GM13977 (cell line): ENCODE data around the gene GPRIN2.

ENCODE experiments used
- DNase-seq: peaks from one replicate; pipeline ENCODE4 v3.0.0; 2012; ENCODE audit warnings: low spot score
- in situ Hi-C: fragments of 300-500 bp; cut with MboI; formaldehyde crosslinking; loops from one replicate; pipeline ENCODE4 v1.12.0; 2022; ENCODE audit warnings: low sequenced_read_pairs, low pct_unique_long_range_greater_than_20kb, mixed read lengths, inconsistent platforms; ENCODE audit not compliant: unreplicated experiment
- TF ChIP-seq, protein P1 (sequence below): IDR thresholded peaks from 2 replicates; pipeline ENCODE4 v1.5.1; 2012; ENCODE audit warnings: mild to moderate bottlenecking, control low read depth; ENCODE audit not compliant: insufficient read depth; ENCODE audit errors: extremely low read depth, missing control alignments

GPRIN2 gene

DNA sequence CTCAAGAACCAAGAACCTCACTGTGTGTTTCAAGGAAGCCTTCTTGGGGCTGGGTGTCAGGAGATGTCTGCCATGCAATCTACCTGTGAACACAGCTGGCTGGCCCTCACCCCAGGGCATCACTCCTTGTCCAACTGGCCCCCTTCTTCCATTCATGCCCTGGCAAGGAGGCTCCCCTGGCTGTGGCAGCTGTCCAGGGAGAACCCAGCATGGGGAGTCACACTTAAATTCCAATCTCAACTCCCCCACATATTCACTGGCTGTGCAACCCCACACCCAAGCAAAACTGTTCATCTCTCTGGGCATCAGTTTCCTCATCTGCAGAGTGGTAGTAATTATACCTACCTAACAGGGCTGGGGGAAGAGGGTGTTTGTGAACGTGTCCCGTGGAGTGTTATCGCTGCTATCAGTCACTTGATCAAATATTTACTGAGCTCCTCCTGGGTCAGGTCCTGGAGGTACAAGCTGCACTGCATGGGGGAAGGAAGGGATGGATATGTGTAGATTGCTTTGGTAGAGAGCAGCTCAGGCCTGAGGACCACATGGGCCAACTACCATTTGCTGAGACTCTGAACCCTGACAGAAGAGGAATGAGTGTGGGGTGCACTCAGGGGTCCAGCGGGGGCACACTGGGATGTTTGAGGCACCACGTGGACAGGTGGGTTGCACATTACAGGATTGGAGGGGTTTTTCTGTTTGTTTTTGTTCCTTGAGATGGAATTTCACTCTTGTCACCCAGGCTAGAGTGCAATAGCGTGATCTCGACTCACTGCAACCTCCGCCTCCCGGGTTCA, 2.1 kb upstream of the GPRIN2 start:
- TF ChIP-seq, protein P1, sequence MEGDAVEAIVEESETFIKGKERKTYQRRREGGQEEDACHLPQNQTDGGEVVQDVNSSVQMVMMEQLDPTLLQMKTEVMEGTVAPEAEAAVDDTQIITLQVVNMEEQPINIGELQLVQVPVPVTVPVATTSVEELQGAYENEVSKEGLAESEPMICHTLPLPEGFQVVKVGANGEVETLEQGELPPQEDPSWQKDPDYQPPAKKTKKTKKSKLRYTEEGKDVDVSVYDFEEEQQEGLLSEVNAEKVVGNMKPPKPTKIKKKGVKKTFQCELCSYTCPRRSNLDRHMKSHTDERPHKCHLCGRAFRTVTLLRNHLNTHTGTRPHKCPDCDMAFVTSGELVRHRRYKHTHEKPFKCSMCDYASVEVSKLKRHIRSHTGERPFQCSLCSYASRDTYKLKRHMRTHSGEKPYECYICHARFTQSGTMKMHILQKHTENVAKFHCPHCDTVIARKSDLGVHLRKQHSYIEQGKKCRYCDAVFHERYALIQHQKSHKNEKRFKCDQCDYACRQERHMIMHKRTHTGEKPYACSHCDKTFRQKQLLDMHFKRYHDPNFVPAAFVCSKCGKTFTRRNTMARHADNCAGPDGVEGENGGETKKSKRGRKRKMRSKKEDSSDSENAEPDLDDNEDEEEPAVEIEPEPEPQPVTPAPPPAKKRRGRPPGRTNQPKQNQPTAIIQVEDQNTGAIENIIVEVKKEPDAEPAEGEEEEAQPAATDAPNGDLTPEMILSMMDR = no peak
- in situ Hi-C loops = no loop called here
- DNase-seq = no peak

DNA sequence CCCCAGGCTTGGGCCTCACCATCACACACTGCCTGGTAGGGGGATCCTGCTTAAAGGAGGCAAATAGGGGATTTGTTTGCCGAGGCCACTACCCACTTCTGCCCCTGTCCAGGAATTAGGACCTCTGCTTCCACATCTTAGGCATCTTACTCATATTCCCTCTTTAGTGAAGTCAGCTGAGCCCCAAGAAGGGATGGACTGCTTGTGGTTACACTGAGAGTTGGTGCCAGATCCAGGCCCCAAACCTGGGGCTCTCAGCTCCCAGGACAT, 1.6 kb upstream of the GPRIN2 start:
- no peak for DNase-seq
- in situ Hi-C loops = no loop called here
- TF ChIP-seq, protein P1 = no peak

DNA sequence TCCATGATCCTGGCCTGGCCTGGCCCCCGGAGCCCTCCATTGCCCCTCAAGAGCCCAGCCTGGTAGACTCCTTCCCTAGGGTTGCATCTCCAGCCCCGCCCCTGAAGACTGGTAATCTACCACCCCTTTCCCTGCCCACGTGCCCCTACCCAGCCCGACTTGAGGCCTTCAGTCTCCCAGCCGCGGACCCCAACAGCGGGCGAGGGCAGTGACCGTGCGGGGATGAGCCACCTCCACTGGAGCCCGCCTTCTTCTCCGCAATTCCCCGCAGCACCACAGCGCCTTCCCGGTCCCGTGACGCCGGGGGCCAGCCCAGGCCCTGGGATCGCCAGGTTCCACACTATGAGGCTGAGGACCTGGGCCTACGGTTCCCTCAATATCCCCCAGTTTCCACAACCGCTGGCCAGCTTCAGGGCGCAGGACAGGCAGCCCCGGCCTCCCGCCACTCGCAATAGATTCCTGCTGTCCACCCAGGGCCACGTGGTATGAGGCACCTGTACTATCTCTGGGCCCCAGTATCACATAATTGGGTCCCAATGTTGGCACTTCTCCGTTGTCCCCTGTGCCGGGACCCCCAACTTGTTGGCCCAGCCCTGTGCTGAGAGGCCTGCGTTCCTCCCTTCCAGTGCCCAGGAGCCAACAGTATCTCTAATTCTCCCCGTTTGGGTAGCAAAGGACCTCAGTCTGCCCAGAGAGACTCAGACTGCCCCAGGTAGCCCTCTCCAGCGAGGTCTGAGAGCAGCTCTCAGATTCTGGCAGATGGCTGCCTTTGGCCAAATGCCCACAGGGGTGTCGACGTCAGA, 1.1 kb upstream of the GPRIN2 start:
- no peak for DNase-seq
- TF ChIP-seq, protein P1 = no peak
- in situ Hi-C loops = no loop called here

DNA sequence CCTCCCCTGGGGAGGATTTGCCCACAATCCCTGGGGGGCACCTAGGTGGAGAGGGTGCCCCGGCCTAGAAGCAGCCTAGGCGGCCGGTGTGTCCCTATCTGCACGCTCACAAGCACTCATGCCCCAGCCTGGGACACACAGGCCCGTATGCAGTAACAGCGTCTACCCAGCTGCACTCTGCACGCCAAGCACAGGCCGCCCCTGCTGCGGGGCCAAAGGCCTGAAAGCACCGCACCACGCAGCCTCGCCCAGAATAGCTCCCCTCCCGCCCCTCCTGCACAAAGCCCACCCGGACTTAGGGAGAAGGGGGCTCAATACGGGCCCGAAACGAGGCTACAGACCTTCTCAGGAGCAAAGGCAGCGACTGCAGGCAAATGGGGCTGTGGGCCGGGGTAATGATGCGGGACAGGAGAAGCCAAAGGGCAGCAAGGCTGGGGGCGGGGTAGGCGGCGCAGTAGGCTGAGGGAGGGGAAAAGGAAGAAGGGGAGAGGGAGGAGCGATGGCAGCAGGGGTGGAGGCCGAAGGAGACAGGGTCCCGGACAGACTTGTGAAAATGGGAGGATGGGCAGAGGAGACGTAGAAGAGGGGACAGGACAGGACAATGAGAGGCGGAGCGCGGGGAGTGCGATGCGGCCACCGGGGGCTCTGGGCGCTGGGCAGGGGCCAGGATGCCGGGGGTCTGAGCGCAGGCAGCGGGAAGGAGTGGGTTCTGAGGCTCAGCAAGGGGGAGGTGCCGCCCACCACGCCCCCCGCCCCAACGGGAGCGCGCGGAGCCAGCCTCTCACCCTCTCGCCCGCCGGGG, 544 bp downstream of the GPRIN2 start:
- DNase-seq = no peak
- in situ Hi-C loops = no loop called here
- TF ChIP-seq, protein P1 = no peak

DNA sequence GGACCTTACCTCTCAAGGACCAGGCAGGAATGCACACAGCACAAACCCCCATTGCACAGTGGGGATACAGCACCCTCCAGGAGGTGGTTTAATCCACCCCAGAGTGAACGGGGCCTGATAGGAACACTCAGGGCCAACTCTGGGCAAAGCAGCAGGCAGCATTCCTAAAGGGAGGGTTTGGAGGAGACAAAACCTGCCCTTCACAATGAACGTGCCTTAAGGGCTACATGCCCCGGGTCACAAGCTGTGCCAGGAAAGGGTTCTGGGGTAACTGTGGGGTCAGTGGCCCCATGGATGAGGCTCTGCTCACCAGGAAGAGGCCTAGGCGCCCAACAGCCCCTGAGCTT, 1.1 kb downstream of the GPRIN2 start:
- TF ChIP-seq, protein P1 = no peak
- DNase-seq = no peak
- in situ Hi-C loops = no loop called here

DNA sequence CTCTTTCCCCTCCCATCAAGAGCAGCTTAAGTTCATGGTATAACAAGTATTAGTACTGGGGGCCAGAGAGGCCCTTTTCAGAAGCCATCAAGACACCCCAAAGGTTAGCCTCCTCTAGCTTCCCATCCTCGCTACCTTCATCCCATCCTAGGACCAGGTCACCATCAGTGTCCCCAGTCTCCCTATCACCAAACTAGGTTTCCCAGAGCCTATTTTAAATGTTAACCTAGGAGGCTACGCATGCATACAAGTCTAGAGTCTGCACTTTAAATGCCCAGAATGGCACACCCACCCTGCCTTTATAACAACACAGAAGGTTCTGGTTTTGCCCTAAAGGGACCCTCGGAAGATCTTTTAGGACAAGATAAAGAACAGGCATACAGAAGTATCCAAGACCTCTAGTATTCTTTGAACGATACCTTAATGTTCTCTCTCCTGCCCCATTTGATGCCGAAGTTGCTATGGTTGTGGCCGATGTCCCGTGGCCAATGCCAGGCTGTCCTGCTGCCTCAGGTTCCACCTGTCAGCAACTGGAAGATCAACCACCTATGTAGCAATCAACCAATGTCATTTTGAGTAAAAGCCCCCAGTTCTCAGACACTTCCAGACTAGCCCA, 2.2 kb downstream of the GPRIN2 start:
- no peak for DNase-seq
- in situ Hi-C loops = no loop called here
- TF ChIP-seq, protein P1 = no peak
